Glutamatergic neuron (in vitro differentiated cells): ENCODE results near the gene SPIN2A. TPM values are rescaled to one million over a fixed set of nuclear protein-coding genes. Genes with fewer than 3 reads are reported as not detected.
"Not testable (repeated sequence)": the region's sequence is repeated elsewhere in the genome, so short reads cannot be mapped to it uniquely, and the experiment has no call there.

ENCODE experiments used
- DNase-seq: peaks from one replicate; pipeline ENCODE4 v3.0.0; 2022
- H3K27ac Mint-ChIP-seq: one replicate; pipeline ENCODE4 v1.8.0; 2020; ENCODE audit warnings: mild to moderate bottlenecking, mixed read lengths, inconsistent platforms; ENCODE audit not compliant: unreplicated experiment
- H3K27me3 Mint-ChIP-seq: one replicate; pipeline ENCODE4 v1.8.0; 2020; ENCODE audit warnings: mild to moderate bottlenecking, moderate library complexity, mixed read lengths, inconsistent platforms; ENCODE audit not compliant: unreplicated experiment
- H3K36me3 Mint-ChIP-seq: one replicate; pipeline ENCODE4 v1.8.0; 2020; ENCODE audit warnings: mild to moderate bottlenecking, mixed read lengths, inconsistent platforms; ENCODE audit not compliant: unreplicated experiment
- H3K4me1 Mint-ChIP-seq: one replicate; pipeline ENCODE4 v1.8.0; 2020; ENCODE audit warnings: mild to moderate bottlenecking, low read depth, mixed read lengths, inconsistent platforms; ENCODE audit not compliant: unreplicated experiment
- H3K4me3 Mint-ChIP-seq: one replicate; pipeline ENCODE4 v1.8.0; 2020; ENCODE audit warnings: mild to moderate bottlenecking, mixed read lengths, inconsistent platforms; ENCODE audit not compliant: unreplicated experiment
- H3K9me3 Mint-ChIP-seq: one replicate; pipeline ENCODE4 v1.8.0; 2020; ENCODE audit warnings: mild to moderate bottlenecking, moderate library complexity, mixed read lengths, inconsistent platforms; ENCODE audit not compliant: unreplicated experiment
- CTCF ChIP-seq: fragments of 200-600 bp; sonication (generic); IDR thresholded peaks from one replicate; pipeline ENCODE4 v1.5.0; 2021; ENCODE audit not compliant: partially characterized antibody, unreplicated experiment
- total RNA-seq: library from RNA; stranded (reverse); fragmentation: NEBNext Ultra II Directional; extraction: Animal tissue kit (Norgen Biotek cat#: 25700); gene quantifications from one replicate; pipeline ENCODE4 v1.2.1, GENCODE V29; 2021; ENCODE audit not compliant: unreplicated experiment

SPIN2A gene
- total RNA-seq, 1 donor from 2014 or later: 1.5 TPM

- H3K27me3 Mint-ChIP-seq: no peaks in the 10 kb centered on the region
- no peak overlapping the region for H3K4me3 Mint-ChIP-seq
- no peak overlapping the region for H3K27ac Mint-ChIP-seq
- no peak for TF ChIP-seq CTCF
- H3K4me1 Mint-ChIP-seq: no peaks in the 10 kb centered on the region
- H3K36me3 Mint-ChIP-seq: no peaks in the 10 kb centered on the region
- no peak for DNase-seq
- no peaks in the 10 kb centered on the region for H3K9me3 Mint-ChIP-seq
Measured at GRCh38 chrX:57104921-57105398, 32.2 kb downstream of the SPIN2A start.

DNA sequence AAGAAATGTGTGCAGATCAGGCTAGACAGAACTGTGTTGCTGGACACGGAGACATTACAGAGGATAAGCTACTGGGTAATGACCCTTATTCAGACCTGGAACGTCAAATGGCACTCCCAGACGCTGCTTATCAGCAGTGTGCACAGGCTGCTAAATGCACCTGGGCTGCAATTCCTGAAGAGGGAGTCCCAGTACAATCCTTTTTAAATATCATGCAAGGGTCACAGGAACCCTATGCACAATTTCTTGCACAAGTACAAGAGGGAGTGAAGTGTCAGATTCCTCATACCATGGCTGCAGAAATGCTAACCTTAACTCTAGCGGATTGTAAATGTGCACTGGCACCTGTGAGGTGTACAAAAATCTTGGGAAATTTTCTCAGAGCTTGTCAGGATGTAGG, 32.8 kb downstream of the SPIN2A start:
- no peaks in the 10 kb centered on the region for H3K9me3 Mint-ChIP-seq

GRCh38 chrX:57103489-57103888, 33.7 kb downstream of the SPIN2A start:
- no peak for TF ChIP-seq CTCF
- H3K27ac Mint-ChIP-seq: no peak overlapping the region
- H3K4me1 Mint-ChIP-seq: no peaks in the 10 kb centered on the region
- no peaks in the 10 kb centered on the region for H3K9me3 Mint-ChIP-seq
- no peak for DNase-seq
- H3K36me3 Mint-ChIP-seq: no peaks in the 10 kb centered on the region
- no peaks in the 10 kb centered on the region for H3K27me3 Mint-ChIP-seq
- H3K4me3 Mint-ChIP-seq: no peak overlapping the region

More for the DNA sequence above, 32.8 kb downstream of the SPIN2A start:
- Mint-ChIP-seq H3K27me3 (no peaks in the 10 kb centered on the region), H3K4me1 (no peaks in the 10 kb centered on the region), H3K27ac (no peak overlapping the region), H3K4me3 (no peak overlapping the region), H3K36me3 (no peaks in the 10 kb centered on the region)
- DNase-seq: no peak
- no peak for TF ChIP-seq CTCF

GRCh38 chrX:57102918-57103317, 34.3 kb downstream of the SPIN2A start:
- H3K27ac Mint-ChIP-seq, H3K4me1 Mint-ChIP-seq, H3K27me3 Mint-ChIP-seq, H3K4me3 Mint-ChIP-seq, H3K9me3 Mint-ChIP-seq, H3K36me3 Mint-ChIP-seq, DNase-seq: not testable (repeated sequence)

Other genes starting within 250 kb of the SPIN2A start
- 33.1 TPM for gene SPIN3, start 141.9 kb downstream of the SPIN2A start, total RNA-seq
- 20.1 TPM for gene SPIN2B, start 15.8 kb downstream of the SPIN2A start, total RNA-seq
- gene FAAH2, start 149.3 kb upstream of the SPIN2A start, total RNA-seq: 1.8 TPM